Esophagus muscularis mucosa (tissue), 4 donors: ENCODE data around the gene ADGRG1.

Source experiments
- CTCF ChIP-seq, 3 experiments: fragments of 200-600 bp in 2 of 3; fragments of 450-650 bp in 1 of 3; sonication (generic) in 2 of 3; IDR thresholded peaks; one replicate each; pipeline ENCODE4 v1.5.1; 2017 to 2019; ENCODE audit warnings: antibody characterized with exemption in 3 of 3, mild to moderate bottlenecking in 2 of 3, moderate library complexity in 1 of 3
- EP300 ChIP-seq: sonication (generic); formaldehyde crosslinking; IDR thresholded peaks from one replicate; pipeline ENCODE4 v1.6.1; 2017; ENCODE audit warnings: antibody characterized with exemption
- POLR2A ChIP-seq: fragments of 450-650 bp; IDR thresholded peaks from one replicate; pipeline ENCODE4 v1.6.1; 2017; ENCODE audit warnings: antibody characterized with exemption, moderate library complexity, mild to moderate bottlenecking, low read depth
- POLR2AphosphoS5 ChIP-seq, 2 donors: sonication (generic); formaldehyde crosslinking; IDR thresholded peaks; one replicate each; pipeline ENCODE4 v1.6.1; 2017; ENCODE audit warnings: antibody characterized with exemption in 2 of 2

DNA sequence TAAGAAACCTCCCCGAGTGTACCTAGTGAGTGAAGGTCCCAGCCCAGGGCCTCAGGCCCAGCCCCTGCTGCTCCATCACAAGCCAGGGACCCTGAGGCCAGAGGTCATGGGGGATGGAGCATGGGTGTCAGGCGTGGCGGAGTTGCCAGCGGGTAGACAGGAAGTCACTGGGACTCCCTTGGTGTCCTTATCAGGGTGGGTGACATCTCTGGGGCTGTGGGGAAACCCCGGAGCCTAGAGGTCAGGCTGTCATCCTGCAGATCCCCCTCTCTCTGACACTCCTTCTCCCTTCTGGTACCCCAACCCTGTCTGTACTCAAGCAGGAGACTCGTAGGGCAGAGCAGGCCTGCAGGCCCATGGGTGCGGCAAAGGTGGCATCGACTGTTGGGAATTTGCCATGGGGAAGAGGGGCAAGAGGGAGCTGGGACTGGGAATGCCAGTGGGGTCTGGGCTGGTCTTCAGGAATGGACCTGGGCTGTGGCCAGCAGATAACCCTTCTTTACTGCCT lies 10.8 kb upstream of the ADGRG1 start:
- TF ChIP-seq CTCF (IDR thresholded peaks at IDR 0.05) = no peak
- TF ChIP-seq POLR2A = no peak
- no peak for TF ChIP-seq POLR2AphosphoS5 (IDR thresholded peaks at IDR 0.05)
- no peak for TF ChIP-seq EP300
